GM06990 (cell line): ENCODE results near the gene MBOAT1.

ENCODE experiments used
- DNase-seq: peaks from one replicate; pipeline ENCODE4 v3.0.0-alpha.2; 2011; ENCODE audit not compliant: insufficient read length; ENCODE audit errors: extremely low read depth
- H3K27me3 ChIP-seq: replicated peaks from 2 replicates; pipeline ENCODE4 v1.6.0; 2011; ENCODE audit warnings: low read length; ENCODE audit not compliant: control insufficient read depth, insufficient read depth
- H3K36me3 ChIP-seq: 2 replicates; pipeline ENCODE4 v1.5.1; 2011; ENCODE audit warnings: low read length; ENCODE audit not compliant: control insufficient read depth, insufficient read depth
- H3K4me3 ChIP-seq: replicated peaks from 2 replicates; pipeline ENCODE4 v1.5.1; 2011; ENCODE audit warnings: low read depth, mild to moderate bottlenecking, control low read depth, low read length
- CTCF ChIP-seq: IDR thresholded peaks from 2 replicates; pipeline ENCODE4 v1.5.1; 2011; ENCODE audit warnings: low read length, control low read depth, mild to moderate bottlenecking, inconsistent platforms; ENCODE audit not compliant: insufficient read depth, poor library complexity, severe bottlenecking

MBOAT1 gene

GRCh38 chr6:20204512-20204894 lies 7.8 kb downstream of the MBOAT1 start:
- no peak for TF ChIP-seq CTCF
- H3K36me3 ChIP-seq: no peaks in the 10 kb centered on the region
- H3K4me3 ChIP-seq: no peak overlapping the region
- H3K27me3 ChIP-seq: no peaks in the 10 kb centered on the region
- DNase-seq: no peak

GRCh38 chr6:20203561-20204511 lies 8.4 kb downstream of the MBOAT1 start:
- no peak for DNase-seq
- H3K27me3 ChIP-seq: no peaks in the 10 kb centered on the region
- TF ChIP-seq CTCF: no peak
- H3K36me3 ChIP-seq: no peaks in the 10 kb centered on the region
- no peak overlapping the region for H3K4me3 ChIP-seq

GRCh38 chr6:20202699-20203302 lies 9.5 kb downstream of the MBOAT1 start:
- TF ChIP-seq CTCF: no peak
- no peaks in the 10 kb centered on the region for H3K27me3 ChIP-seq
- H3K36me3 ChIP-seq: no peaks in the 10 kb centered on the region
- no peak for DNase-seq
- H3K4me3 ChIP-seq: no peak overlapping the region

- Histone ChIP-seq H3K36me3 (no peaks in the 10 kb centered on the region), H3K27me3 (no peaks in the 10 kb centered on the region), H3K4me3 (peak overlapping the region; percentile 19; the same call in 1 of the 2 replicates)
- DNase-seq: no peak
- no peak for TF ChIP-seq CTCF
These were observed 10.0 kb downstream of the MBOAT1 start for GRCh38 chr6:20202324-20202658.

GRCh38 chr6:20200761-20201630 lies 11.3 kb downstream of the MBOAT1 start:
- Histone ChIP-seq H3K27me3 (no peaks in the 10 kb centered on the region), H3K4me3 (no peak overlapping the region), H3K36me3 (no peaks in the 10 kb centered on the region)
- TF ChIP-seq CTCF: no peak
- DNase-seq: no peak
